Endometrial microvascular endothelial cells (primary cell): ENCODE results near the gene BRPF3. TPM values are rescaled to one million over a fixed set of nuclear protein-coding genes. Genes with fewer than 3 reads are reported as not detected.

Source experiments
- in situ Hi-C: cut with HindIII; loops from 2 replicates; pipeline ENCODE4 v1.10.0; 2017; ENCODE audit warnings: low sequenced_read_pairs, low pct_unique_long_range_greater_than_20kb; ENCODE audit errors: inconsistent ontology term
- total RNA-seq: library from RNA; depleted of rRNA; stranded (reverse); fragments of >200 nt; gene quantifications from one replicate; pipeline ENCODE4 v1.2.3, GENCODE V29; 2015; ENCODE audit errors: inconsistent ontology term

The BRPF3 gene
- total RNA-seq, 1 donor from 2014 or later, result 10.9 TPM

DNA sequence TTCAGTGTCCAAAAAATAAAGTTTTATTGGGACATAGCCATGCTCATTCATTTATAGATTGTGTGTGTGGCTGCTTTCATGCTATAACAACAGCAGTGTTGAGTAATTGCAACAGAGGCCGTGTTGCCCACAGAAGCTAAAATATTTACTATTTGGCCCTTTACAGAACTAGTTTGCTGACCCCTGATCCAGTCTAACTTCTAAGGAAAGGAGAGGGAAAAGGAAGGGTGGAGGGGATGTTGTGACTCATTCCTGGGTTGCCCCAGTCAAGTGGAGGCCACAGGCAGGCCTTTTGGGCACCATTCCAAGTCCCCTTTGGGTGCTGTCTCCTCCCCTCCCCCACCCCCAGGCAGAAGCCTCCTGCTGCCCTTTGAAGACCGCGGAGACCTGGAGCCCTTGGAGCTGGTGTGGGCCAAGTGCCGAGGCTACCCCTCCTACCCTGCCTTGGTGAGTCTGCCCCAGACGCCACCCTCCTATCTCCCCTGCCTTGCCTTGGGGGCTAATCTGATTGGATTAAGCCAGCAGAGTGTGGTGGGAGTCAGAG, 28.4 kb downstream of the BRPF3 start:
- in situ Hi-C loops, result no loop called here

DNA sequence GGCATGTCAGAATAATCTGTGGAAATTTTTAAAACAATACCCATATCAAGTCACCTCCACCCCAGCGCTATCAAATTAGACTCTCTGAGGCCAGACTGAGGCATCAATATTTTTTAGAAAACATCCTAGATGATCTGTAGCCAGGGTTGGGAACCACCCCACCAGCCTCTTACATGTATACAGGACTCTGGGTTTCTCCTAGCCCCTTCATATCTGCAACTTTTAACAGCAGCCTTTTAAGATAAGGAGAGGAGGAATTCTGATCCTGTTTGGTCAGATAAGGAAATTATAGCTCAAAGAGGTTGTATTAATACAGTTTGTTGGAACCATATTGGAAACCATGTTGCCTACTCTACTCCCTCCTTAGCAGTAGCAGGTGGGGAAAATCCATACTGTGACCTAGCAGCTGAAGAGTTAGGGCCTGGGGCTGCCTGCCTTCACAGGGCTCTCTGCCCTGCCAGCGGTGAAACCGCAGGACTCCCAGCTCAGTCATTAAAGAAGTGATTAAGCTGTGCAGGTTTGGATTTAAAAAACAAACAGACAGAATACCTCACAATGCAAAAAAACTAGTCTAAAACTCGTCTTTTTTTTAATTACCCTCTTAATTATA, 30.0 kb downstream of the BRPF3 start:
- in situ Hi-C loops, result no loop called here

DNA sequence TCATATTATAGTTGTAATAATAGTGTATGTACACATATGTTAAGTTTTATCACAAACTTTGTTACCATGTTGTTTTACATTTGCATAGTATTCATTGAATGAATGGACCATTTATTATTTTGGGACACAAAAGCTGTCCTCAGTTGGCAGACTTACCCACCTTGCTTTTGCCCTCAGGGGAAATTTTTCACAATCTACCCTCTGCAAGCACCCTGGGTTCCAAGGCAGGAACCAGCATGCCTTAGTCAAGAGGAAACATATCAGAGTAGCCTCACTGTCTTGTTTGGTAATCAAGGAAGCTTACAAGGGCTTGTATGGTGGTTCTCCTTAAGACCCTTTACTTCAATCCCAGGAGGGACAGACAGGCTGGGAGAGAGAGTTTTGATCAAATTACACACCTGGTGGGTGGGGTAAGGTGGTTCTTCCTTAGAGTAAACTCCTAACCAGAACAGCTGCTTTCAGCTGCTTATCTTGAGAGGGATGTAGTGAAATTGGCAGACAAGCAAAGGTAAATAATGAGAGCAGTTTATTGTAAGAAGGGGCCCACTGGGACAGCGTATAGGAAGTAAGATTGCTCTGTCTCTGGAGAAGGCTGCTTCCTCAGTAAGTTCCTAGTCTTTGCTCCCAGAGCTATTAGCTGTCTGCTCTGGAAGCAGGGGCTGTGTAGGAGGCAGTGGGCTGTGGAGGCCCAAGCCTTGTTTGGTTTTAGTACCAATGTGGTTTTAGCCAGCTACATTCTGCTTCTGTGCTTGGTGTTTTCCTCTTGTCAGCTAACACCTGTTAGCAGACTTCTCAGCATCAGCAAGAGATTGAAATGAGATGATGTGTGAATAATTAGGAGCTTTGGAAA, 31.1 kb downstream of the BRPF3 start:
- in situ Hi-C loops, result no loop called here

DNA sequence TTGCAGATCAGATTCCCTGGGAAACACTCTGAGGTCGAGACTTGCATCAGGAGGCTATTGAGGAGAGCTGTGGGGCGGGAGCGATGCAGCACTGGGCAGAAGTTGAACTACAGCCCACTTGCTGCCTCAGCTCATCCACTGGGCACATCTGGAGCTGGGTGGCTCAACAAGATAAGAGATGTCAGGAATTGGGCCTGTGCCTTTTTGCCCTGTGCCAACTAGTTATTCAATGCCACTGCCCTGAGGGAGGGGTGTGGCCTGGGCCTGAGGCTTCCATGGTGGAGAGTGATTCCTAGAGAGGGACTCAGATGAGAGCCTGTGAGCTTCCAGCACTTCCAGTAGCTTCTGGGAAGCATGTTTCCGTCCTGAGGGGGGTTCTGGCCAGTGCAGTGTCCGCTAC, 32.7 kb downstream of the BRPF3 start:
- in situ Hi-C loops, result no loop called here

DNA sequence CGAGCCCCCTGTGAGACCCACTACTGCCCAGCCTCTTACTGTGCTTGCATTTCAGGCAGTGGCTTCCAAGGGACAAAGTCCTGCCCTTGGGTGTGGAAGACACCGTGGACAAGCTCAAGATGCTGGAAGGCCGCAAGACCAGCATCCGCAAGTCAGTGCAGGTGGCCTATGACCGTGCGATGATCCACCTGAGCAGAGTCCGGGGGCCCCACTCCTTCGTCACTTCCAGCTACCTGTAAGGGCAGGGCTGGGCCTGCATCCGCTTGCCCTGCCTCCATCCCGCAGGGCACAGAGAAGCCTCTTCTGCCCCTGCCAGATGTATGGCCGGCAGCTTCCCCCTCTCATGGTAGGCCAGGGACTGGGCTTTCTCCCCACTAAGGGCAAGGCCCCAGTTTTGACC, 33.8 kb downstream of the BRPF3 start:
- in situ Hi-C loops, result no loop called here

DNA sequence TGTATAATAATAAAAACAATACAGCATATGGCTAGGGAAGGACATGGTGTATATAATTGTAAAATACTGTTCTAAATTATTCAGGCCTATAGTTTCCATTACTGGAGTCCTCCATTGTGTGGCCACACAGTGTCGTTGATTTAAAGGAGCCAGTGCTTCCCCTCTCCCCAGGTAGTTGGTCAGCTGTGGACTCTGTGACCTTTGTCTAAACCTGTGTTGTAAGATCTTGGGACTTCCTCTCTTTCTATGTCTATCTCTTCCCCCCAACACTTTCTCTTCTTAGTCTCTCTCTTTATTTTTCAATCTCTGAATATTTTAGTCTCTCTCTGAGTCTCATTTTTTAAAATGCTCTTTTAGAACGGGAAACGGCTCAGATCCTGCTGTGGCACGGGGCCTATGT, 35.6 kb downstream of the BRPF3 start:
- in situ Hi-C loops, result no loop called here

DNA sequence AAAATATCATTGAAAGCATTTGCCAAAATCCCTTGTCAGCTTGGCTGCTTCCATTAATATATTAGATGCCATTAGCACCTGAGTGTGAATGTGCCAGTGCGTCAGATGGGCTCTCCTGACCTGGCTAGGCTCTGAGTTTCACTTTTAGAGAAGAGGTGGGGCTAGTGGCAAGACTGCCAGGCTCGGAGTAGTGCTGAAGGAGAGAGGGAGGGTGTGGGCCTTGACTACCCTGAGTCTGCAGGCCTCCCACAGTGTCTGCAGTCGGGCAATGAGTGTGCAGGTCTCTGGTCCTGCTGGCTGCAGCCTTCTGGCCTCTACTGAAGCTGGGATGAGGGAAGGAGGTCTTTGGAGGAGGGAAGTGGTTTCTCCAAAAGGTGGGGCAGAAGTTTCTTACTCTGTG, 38.8 kb downstream of the BRPF3 start:
- in situ Hi-C loops, result no loop called here

DNA sequence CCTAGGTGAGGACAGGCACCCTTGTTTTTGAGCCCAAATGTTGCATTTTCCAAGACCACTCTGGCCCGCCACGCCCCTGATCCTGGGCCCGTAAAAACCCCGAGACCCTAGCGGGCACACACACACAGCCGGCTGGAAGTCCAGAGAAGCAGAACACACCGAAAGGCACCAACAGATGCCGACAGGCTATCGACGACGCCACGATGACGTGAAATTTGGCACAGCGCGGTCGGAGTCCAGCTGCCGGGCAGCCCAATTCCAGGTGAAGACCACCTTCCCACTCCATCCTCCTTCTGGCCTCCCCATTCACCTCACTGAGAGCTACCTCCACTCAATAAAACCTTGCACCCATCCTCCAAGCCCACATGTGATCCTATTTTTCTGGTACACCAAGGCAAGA, 39.3 kb downstream of the BRPF3 start:
- in situ Hi-C loops, result no loop called here

DNA sequence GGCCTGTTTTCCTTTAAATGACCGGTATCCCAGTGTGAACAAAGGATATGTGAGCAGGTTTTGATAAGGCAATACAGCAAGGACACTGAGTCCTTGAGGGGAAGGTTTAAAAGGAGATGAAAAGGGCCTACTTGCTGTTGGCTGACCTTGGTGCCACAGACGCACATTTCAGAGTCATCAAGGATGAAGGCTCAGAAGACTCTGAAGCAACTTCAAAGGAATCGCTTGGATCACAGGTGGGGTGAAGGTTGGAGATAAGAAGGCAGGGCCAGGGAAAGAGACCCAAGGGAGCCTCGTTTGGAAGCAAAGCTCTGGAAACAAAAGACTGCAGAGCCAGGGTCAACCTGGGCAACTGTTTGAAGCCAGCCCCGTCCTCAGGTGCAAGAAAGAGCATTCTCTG, 43.2 kb downstream of the BRPF3 start:
- in situ Hi-C loops, result no loop called here

DNA sequence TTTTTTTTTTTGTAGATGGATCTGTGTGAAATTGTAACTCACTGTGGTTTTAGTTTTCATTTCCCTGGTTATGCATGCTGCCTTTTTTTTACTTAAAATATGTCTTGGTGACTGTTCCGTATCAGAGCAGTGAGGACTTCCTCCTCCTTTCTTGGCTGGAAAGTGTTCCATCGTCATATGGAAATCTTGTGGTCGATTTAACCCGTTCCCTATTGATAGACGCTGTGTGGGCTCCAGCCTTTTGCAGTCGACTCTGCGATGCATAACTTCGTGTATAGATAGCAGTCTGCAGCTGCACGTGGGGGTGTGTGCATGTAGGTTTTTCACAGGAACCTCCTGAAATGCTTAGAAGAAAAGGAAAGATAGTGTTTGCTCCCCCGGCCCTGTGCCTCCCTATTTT, 45.2 kb downstream of the BRPF3 start:
- in situ Hi-C loops, result no loop called here

DNA sequence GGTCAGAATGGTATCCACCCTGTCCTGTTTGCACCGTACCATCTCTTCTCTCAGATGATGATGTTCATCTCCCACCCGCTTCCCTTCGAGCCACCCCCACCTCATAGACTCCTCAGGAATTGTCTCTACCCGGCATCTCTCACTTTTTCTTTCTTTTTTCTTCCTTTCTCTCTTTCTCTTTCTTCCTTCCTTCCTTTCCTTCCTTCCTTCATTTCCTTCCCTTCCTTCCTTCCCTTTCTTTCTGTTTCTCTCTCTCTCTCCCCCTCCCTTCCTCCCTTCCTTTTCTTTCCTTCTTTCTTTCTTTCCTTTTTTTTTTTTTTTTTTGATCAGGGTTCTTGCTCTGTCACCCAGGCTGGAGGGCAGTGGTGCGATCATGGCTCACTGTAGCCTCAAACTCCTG, 45.6 kb downstream of the BRPF3 start:
- in situ Hi-C loops, result no loop called here

DNA sequence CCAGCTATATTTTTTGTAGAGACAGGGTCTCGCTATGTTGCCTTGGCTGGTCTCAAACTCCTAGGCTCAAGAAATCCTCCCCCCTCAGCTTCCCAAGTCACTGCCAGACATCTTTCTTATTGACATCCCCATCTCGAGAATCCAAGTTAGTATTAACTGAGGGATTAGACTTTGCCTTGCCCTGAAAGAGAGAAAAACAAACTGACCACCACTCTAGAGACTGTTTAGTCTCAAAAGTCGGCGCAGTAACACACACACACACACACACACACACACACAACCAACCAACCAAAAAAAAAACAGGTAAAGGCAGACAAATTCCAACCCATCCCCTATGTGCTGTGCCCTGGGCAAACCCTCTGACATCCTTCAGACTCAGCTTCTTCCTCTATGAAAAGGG, 46.1 kb downstream of the BRPF3 start:
- in situ Hi-C loops, result no loop called here

DNA sequence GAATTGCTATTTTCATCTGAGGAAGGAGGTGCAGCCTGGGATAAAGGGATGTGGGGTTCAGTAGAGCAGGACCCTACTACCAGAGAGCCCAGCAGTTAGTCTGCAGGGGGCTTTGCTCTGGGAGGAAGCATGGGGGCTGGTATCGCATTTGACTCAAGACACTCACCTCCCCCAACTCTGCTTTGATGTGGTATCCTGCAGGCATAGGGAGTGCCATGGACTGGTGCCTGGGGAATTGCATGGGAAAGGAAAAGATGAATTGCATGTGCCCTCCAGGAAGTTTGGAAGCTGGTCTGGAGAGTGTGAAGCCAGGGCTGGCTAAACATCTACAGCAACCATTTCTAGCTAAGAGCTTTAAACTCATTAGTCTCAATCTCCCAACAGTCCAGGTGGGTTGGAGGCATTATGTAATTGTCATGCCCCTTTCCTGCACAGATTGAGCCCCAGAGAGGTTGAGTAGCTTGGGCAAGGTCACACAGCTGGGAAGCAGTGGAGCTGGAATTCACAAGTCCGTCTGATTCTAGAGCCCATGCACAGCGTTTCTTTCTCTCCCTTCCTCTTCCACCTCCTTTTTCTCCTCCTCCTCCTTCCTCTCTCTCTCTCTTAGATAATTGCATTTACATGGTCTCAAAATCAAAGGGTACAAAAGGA, 47.1 kb downstream of the BRPF3 start:
- in situ Hi-C loops, result no loop called here

DNA sequence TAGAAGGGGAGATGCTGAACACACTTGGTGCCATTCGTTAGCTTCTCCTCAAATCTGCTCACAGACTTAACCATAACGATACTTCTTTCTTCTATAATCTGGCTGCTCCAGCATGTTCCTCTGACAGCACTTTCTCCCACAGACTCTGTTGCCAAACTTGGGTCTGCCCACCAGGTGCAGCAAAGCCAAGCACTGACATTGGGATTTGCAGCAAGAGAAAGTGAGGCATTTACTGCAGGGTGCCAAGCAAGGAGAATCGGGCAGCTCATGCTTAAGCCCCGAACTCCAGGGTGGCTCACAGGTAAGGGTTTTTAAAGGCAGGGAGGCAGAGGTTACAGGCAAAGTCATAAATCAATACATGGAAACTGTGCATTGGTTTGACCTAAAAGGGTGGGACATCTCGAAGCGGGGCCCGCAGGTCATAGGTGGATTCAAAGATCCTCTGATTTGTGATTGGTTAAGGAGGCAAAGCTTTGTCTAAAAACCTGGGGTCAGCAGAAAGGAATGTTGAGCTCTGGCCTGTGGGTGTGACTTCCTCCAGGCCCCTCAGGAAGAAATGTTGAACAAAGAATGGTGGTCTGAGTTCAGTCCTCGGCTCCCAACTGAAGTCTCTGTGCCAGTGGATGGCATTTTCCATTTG, 48.2 kb downstream of the BRPF3 start:
- in situ Hi-C loops, result no loop called here

DNA sequence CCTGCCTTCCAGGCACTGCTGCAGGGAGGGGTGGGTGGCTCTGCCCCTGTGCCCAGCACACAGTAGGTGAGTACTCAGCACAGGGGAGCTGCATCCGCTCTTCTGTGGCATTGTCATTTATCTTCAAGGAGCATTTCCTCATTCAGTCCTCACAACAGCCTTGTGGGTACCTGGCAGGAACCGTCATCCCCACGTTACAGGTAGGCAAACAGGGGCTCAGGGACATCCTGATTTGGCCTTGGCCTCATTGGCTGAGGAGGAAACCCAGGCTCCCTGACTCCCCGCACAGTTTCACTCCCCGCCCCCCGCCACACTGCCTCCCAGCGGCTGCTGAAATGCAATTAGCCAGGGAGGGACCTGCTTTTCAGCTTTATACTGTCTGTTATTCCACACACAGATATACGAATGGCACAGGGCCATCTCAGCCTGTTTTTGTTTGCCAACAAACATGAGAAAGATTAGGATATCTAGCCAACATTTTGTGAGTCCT, 49.1 kb downstream of the BRPF3 start:
- in situ Hi-C loops, result no loop called here

DNA sequence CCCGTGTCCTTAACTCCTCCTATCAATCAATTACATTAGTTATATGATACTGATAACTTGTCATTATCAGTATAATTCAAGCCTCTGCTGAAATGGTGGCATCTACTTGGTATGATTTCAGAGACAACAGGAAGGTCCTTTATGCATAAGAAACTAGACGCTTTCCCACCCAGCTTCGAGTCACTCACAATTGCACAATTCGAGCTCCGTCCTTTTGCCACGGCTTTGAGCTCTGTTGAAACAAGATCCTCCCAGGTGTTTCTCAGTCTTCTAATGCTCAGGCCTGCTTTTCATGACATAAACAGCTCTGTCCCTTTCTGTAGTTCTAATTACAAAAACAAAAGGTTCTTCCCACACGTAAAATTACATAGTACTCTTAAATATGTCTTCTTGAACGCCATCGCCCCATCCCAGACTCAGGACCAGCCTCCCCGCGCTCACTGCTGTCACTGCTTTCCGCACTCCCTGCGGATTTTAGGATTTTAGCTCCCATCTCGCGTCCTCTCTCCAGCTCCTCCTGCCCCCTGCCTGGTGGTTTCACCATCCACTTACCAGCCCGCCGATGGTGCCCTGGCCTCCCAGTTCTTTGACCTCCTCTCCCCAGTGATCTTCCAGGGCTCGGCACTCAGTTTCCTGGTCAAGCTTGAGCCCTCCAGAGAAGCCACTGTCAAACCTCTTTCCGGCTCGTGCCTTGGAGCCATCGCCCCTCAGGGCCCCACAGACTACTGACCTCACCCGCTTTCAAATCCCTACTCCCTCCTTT, 50.1 kb downstream of the BRPF3 start:
- in situ Hi-C loops, result no loop called here

DNA sequence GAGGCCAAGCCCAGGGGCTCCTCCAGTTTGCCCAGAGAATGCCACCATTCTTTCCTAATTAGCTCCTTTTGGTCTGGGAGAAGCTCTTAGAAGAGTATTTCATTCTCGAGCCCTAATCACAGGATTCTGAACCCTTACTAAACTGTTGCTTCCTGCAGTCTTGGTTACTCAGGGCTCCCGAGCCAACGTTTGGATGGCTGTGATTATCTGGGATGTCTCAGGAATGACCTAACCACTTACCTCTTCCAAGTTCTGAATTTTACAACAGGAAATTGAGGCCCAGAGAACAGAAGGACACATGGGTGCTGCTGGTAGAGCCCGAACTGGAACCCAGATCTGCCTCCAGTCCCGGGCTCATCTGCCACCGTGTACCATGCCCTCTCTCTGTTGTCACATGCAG, 51.1 kb downstream of the BRPF3 start:
- in situ Hi-C loops, result no loop called here

DNA sequence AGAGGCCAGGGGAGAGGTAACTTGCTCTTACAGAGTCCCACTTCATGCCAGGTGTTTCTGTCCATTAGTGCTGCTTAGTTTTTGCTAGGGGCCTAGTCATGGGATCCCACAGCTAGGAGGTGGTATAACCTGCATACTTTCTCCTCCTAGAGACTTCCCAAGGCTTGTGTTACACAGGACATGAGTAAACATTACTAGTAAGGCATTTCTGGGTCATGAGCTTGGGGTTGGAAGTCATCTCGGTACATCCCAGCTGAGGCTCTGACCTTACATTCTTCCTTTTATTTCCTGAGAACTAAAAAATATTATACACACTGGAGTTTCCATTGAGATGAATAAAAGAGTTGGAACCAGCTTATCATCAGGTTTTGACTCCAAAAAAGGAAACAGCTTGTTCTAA, 52.4 kb downstream of the BRPF3 start:
- in situ Hi-C loops, result no loop called here

DNA sequence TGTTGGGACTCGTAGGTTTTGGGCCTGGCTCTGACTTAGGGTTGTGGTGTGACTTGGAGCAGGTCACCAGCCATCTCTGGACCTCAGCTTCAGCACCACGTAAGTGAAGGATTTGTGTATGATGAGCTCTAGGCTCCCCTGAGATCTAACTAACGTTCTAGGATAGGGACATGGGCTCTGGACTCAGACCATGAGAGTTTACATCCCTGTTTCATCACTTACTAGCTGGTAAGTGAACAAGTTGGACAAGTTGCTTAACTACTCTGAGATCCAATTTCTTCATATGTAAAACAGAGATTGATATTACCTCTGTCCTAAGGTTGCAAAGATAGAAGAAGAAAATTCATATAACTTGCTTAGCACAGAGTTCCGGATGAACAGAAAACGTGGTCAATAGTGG, 53.0 kb downstream of the BRPF3 start:
- in situ Hi-C loops, result no loop called here
